HG02623 (cell line): Measurements from ENCODE around the gene SNRPA1.
"Not testable (repeated sequence)": the region's sequence is repeated elsewhere in the genome, so short reads cannot be mapped to it uniquely, and the experiment has no call there.

Source experiments
- ATAC-seq: cut with Tn5 transposase; IDR thresholded peaks from one replicate; pipeline ENCODE4 v1.9.1; 2021; ENCODE audit warnings: moderate library complexity; ENCODE audit not compliant: unreplicated experiment

Gene SNRPA1

DNA sequence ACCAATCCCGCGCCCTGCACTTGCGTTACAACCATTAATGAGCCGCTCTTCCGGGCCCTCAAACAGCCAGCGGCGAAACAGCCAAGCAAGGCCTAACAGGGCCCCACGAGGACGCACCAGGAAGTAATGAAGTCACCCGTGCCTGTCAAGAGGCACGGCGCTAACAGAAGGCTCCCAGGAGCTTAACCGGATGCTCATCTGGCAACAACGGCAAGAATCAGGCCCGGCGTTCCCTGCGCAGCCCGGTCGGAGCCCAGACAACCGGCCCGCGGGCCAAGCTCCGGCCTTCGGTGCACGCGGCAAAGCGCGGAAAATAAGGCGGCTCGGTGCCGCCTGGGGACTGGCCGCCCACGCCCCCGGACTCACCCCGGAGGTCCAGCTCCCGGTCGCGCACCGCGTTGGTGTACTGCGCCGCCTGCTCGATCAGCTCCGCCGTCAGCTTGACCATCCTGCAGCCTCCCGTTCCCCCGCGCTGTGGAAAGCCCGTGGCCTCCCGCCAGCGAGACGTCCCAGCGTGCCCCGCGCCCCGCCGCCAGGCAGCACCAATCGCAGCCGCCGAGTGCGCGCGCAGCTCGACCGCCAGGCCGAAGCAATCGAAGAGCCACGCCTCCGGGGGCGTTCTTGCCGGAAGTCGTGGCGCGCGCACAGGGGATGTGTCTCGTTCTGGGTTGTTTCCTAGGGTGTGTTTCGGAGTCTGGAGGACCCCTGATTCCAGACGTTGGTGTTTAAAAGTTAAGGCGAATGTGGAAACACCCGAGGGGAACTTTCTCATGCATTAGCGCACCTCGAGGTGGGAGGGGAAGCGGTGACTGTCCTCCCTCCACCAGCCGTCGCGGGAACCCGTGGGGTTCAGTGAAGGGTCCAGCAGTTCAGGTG is at the start of gene SNRPA1:
TSS of gene SNRPA1 (minus strand) at position 518 of the 876 bp plus-strand sequence. CDS start at position 448, 70 bp downstream.
- peak; percentile 69 for ATAC-seq

DNA sequence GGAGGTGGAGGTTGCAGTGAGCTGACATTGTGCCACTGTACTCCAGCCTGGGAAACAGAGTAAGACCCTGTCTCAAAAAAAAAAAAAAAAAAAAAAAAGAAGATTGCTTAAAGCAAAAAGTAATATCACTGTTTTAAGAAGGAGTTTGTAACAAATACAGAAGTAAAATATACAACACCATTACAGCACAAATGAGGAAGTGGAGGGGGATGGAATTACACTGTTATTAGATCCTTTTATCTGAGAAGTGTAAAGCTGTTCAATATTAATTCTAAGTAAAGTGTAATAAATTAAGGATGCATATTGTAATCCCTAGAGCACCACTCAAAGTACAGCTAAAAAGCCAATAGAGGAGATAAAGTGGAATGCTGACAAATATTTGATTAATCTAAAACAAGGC is 47.0 kb upstream of the SNRPA1 start:
- no peak for ATAC-seq

- ATAC-seq, result no peak
These were observed 43.5 kb upstream of the SNRPA1 start for GRCh38 chr15:101338502-101339057.

DNA sequence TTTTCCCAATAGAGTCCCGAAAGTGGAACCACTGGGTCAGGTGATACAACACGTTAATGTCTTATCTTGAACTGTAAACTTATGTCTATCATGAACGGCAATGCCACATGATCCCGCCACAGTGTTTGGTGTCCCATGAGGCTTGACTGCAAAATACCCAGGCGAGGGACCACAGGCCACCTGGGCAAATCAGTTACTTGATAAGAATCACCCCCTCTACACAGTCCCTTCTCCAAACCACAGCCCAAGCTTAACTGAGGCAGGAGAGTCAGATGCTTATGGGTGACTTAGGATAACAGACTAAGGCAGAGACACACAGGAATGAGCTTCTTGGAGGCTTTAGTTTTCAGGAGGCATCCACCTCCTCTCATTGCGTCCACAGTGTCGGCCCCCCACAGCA is 42.9 kb upstream of the SNRPA1 start:
- no peak for ATAC-seq

DNA sequence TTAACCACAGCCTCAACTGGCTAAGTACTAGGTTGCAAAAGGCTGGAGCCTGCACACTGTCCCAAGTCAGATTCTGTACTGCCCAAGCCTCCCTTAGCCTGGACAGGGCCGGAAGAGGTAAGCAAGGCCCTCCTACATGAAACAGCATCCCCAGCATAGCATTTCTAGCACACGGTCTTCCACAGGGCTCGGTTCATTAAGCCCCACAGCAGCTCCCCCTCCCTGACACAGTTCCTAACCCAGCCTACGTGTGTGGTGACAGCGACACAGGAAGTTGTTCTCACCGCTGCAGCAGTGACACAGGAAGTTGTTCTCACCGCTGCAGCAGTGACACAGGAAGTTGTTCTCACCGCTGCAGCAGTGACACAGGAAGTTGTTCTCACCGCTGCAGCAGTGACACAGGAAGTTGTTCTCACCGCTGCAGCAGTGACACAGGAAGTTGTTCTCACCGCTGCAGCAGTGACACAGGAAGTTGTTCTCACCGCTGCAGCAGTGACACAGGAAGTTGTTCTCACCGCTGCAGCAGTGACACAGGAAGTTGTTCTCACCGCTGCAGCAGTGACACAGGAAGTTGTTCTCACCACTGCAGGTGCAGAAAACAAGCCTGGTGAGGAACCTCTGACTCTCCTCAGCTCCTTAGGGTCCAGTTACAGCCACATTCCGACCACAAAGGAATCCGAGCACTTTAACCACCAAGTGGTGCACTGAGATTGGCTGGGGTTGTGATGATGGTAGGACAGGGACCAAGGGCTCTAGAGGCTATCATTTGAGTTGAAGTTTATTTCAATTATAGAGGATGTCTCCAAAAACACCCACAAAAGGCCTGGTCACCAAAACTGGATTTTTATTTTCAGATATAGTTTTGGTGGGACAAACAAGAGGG is 39.1 kb upstream of the SNRPA1 start:
- ATAC-seq, result not testable (repeated sequence)

DNA sequence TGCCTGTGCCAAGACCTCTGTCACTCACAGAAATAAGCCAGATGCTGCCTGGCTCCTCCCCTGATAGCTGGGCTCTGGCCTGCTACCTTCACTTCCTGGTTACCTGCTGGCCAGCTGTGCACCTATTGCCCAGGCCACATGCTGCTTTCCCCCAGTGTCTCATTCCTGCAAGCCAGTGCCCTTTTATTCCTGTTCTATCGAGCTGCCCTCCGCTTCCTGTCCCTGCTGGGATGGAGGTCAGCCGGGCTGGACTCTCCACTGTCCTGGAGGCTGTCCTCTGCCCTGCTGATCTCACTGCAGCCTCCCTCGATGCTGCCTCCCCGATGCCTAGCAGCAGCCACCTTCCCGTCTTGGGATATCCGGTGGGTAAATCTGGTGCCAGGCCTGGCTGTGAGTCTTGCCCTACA is 37.0 kb upstream of the SNRPA1 start:
- no peak for ATAC-seq

DNA sequence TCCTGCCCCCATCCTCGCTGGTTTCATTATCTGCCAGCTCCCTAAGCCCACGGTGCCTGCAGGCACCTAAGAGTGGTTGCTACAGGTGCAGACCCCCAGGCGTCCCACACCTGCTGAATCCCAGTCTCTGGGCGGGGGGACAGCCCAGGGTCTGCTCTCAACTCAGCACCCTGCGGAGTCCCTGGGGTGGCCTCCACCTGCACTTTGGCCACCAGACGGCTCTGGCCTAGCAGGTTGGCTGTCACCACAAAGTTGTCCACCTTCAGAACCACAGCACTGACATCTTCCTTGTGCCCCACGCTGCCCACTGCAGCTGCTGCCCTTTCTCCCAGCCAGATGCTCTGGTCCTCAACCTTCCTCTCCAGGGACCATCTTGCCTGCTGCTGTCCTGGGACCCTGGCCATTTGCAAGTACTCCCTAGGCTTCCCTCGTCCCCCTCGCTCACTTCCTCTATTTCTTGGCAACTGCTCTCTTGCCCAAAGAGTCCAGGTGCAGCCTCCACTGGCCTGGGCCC is 34.9 kb upstream of the SNRPA1 start:
- no peak for ATAC-seq

- no peak for ATAC-seq
These were observed 34.3 kb upstream of the SNRPA1 start for GRCh38 chr15:101329309-101329863.

DNA sequence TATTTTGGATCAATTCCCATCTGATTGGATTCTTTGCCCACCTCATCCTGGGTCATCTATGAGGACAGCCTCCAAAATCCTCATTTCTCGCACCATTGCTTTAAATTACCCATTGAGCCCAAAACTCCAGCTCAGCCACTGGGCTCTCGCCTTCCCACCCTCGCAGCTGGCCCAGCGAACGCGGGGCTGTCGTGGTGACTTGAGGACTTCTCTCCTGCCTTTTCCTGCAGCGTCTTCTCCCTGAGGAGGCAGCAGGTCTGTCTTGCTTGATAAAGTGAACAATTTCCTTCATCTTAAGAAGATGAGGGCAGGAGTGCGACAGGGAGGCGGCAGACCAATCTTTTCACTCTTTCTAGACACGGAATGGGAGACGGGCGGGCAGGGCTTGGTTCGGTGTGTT is 33.0 kb upstream of the SNRPA1 start:
- ATAC-seq, result no peak

DNA sequence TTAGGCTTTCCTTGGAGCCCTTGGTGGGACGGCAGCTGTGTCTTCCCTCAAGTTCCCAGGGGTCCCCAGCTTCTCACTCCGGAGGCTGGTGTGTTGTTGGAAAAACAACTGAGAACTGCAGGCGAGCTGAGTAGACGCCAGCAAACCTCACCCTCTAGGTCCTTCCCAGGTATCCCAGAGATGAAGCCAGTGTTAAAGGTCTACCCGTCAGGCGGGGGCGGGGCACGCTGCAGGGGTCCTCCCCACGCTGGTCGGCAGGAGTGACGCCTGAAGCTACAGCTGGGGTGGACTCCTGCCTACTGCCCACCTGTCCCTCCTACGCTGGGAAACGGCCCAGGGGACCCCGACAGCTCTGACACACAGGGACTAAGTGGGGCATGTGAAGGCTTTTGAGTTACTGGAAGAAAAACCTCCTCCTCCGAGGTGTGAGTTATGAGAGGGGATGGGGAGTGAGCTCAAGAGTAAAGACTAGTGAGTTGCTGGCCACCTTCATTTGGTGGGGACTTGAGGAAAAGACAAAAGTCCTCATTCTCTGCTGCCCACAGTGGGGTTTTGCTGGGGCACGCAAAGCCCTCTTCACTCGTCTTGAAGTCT is 32.2 kb upstream of the SNRPA1 start:
- no peak for ATAC-seq

DNA sequence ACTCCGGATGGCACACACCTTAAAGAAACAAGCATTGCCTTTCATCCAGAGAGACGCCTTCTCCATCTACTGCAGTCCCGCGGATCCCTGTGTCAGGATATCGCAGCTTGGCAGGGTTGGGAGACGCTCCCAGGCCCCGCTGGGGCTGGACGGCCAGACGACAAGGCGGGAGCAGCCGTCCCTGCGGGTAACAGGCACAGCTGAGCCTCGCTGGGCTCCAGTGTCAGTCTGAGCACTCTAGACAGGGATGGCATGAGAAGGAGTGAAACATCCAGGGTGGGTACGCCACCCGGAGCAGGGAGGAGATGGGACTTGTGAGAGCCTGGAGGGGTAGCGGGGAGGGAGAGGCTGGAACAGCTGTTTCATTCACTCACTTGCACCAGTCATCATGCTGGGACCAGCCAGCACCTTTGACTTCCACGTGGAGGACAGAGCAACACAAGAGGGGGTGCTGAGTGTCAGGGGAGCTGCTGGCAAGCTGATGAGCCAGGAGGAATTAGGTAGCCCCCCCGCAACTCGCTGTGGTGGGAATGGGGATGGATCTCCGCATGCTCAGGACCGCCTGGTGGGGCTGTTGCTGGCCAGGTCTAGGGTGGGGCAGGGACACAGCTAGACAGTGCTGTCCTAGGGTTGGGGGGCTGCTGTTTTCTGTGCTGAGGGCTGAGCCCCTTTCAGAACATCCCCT is 31.6 kb upstream of the SNRPA1 start:
- no peak for ATAC-seq

DNA sequence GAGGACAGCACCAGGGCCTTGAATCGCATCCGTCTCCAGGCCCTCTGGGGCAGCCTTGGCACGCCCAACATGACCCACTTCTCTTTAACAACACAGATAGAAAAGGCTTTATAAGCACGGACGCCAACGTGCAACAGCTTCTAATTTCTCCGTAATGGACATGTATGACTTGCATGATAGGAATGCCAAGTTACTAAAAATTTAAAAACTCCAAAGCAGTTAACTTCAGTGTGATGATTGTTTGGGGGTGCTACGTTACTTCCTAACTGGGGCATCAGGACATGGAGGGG is 30.9 kb upstream of the SNRPA1 start:
- ATAC-seq, result no peak

DNA sequence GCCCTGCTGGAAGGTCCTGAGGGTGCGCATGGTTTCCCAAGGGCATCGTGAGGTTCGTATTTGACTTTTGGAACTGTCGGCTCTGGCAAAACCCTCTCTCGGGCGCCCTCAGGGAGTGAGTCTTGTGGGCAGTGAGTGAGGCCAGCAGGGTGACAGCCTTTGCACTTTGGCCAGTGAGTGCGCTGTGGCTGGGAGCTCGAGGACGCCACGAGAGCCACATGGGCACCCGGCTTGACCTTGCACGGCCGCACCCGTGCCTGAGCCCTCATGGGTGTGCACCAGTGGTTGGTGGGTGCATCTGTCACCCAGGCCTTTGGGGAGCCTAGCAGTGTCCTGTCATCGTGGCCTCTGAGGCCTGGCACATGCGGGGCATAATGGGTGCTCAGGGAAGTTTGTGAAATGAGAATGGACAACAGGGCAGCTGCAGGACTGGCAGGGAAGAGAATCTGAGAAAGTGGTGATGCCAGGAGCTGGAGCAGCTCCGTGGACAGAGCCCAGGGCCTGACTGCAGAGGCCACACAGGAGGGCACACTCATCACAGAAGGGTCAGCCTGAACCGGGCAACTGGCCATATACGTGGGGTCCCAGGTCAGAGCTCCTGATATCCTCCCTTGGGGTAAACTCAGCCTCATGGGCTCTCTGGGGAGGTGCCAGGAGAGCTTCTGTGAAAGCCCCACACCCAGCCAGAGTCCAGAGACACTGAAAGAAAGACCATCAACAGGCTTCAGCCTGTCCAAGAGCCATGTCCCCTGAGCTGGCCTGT is 30.4 kb upstream of the SNRPA1 start:
- ATAC-seq, result no peak

DNA sequence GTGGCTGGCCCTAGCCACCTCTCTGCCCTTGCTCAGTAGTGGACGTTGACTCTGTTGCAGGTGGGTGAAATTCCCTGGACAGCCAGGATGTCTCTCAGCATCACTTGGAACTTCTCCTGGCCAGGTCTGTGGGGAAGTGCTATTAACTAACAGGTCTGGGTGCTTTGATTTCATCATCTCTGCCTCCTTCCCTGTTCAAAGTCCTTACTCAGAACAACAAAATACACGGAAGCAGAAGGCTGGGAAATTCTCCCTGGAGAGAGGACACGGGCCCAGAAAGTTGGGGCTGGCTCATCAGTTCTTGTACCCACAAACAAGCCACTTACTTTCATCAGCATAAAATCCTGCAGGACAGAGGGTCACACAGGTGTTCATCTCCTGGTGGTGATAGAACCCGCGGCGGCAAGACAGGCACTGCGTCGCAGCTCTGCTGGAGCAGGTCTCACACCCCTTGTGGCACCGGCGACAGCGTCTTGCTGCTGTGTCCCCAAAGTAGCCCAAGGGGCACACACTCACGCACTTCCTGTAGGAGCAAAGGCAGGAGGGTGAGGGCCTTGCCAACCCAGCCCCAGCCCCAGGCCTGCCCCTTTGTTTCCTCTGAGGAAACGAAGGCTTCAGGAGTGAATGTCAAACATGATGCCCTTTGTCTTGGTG is 29.6 kb upstream of the SNRPA1 start:
- no peak for ATAC-seq

GRCh38 chr15:101323793-101324523 is 28.9 kb upstream of the SNRPA1 start:
- no peak for ATAC-seq

DNA sequence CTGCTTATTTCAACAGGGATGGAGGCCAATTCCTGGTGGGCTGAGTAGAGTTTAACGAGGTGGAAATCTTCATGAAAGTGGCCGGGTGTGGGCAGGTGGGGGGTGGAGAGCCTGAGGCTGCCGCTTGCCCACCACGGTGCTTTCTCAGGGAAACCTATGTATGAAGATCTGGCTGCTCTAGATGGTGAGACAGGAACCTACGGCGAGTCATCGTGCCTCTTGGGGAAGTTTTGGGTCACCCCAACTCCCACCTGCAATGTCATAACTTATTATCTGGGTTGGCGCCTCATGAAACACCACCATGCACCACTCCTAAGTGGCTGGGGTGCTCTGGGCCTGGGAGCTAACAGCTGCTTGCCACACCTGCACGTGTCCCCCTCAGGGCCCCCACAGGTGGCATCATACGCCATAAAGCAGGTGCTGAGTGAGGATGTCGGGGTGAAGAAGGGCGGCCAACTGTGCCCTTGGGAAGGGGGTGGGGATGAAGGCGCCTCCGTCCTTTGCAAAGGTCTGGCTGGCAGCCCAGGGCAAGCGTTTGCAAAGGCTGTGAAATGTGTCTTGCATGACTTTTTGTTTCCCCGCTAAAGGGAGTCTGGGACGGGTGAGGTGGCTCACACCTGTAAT is 27.9 kb upstream of the SNRPA1 start:
- no peak for ATAC-seq

GRCh38 chr15:101322016-101322695 is 27.1 kb upstream of the SNRPA1 start:
- no peak for ATAC-seq
